Measurements from ENCODE around the gene EGLN3.

DNA sequence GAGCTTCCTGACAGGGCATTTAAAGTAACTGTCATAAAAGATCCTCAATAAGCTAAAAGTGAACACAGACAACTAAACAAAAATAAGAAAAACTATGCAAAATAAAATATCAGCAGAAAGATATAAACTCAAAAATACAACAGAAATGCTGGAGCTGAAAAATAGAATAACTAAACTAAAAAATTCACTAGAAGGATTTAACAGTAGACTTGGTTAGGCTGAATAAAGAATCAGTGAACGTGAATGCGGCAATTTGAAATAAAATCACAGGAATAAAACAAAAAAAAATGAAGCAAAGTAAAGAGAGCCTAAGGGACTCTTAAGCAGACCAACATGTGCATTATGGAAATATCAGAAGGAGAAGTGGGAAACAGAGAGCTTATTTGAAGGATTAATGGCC, 74.6 kb downstream of the EGLN3 start:
- TF ChIP-seq, protein P1, sequence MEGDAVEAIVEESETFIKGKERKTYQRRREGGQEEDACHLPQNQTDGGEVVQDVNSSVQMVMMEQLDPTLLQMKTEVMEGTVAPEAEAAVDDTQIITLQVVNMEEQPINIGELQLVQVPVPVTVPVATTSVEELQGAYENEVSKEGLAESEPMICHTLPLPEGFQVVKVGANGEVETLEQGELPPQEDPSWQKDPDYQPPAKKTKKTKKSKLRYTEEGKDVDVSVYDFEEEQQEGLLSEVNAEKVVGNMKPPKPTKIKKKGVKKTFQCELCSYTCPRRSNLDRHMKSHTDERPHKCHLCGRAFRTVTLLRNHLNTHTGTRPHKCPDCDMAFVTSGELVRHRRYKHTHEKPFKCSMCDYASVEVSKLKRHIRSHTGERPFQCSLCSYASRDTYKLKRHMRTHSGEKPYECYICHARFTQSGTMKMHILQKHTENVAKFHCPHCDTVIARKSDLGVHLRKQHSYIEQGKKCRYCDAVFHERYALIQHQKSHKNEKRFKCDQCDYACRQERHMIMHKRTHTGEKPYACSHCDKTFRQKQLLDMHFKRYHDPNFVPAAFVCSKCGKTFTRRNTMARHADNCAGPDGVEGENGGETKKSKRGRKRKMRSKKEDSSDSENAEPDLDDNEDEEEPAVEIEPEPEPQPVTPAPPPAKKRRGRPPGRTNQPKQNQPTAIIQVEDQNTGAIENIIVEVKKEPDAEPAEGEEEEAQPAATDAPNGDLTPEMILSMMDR (IDR thresholded peaks at IDR 0.05; ENCODE audit: low read length): no peak
- no peak for TF ChIP-seq EZH2 (IDR thresholded peaks at IDR 0.05; ENCODE audit: borderline replicate concordance, low read length)

Data from OCI-LY1 (cell line).